B cell (primary cell): ENCODE data around the gene TMEM150C. TPM values are rescaled to one million over a fixed set of nuclear protein-coding genes. Genes with fewer than 3 reads are reported as not detected.

Source experiments
- ATAC-seq: fragments of 200-7000 bp; cut with Tn5 transposase; one replicate; pipeline ENCODE4 v1.10.0; 2021; ENCODE audit warnings: low read depth, mild to moderate bottlenecking, moderate number of reproducible peaks, moderate library complexity
- CTCF ChIA-PET: fragments of 350-600 bp; sonication (Branson Sonifier 250); formaldehyde crosslinking; loops from one replicate; lab custom pipeline; 2021; ENCODE audit warnings: antibody characterized with exemption, inconsistent platforms; lab: Charles Lee
- POLR2A ChIA-PET: fragments of 350-600 bp; sonication (Branson Sonifier 250); formaldehyde crosslinking; loops from one replicate; lab custom pipeline; 2021; ENCODE audit warnings: antibody characterized with exemption; lab: Charles Lee
- DNase-seq: peaks from one replicate; pipeline ENCODE4 v3.0.0; 2013
- H2AFZ ChIP-seq: 2 replicates; pipeline ENCODE4 v1.6.1; 2012; ENCODE audit warnings: mild to moderate bottlenecking, low read depth, low read length; ENCODE audit not compliant: insufficient read depth, poor library complexity, severe bottlenecking
- H3K27ac ChIP-seq, 2 donors: 1 replicate in 1 of 2; 2 replicates in 1 of 2; pipeline ENCODE4 v1.5.1; 2012 to 2013; ENCODE audit warnings: low read length in 2 of 2, mild to moderate bottlenecking in 2 of 2, moderate library complexity in 1 of 2
- H3K27me3 ChIP-seq, 4 experiments: fragments of 200-600 bp in 1 of 4; sonication (generic) in 1 of 4; replicated peaks in 1 of 4; 1 replicate in 2 of 4; 2 replicates in 2 of 4; pipeline versions ENCODE4 v1.6.1 to v1.7.0; 2013 to 2016; ENCODE audit warnings: low read length in 3 of 4, mild to moderate bottlenecking in 2 of 4, mixed read lengths in 1 of 4, moderate library complexity in 1 of 4; ENCODE audit not compliant: insufficient read depth in 4 of 4, control insufficient read depth in 3 of 4; ENCODE audit errors: control extremely low read depth in 1 of 4
- H3K36me3 ChIP-seq, 2 experiments: replicated peaks in 1 of 2; 1 replicate in 1 of 2; 2 replicates in 1 of 2; pipeline versions ENCODE4 v1.6.1 to v1.7.1; 2013; ENCODE audit warnings: low read length in 1 of 2; ENCODE audit not compliant: insufficient read depth in 2 of 2, control insufficient read depth in 1 of 2; ENCODE audit errors: control extremely low read depth in 1 of 2, extremely low read depth in 1 of 2
- H3K4me1 ChIP-seq, 2 donors: fragments of 200-600 bp in 1 of 2; sonication (generic) in 1 of 2; 1 replicate in 1 of 2; 2 replicates in 1 of 2; pipeline versions ENCODE4 v1.5.1 to v1.6.1; 2013 to 2017; ENCODE audit warnings: low read length in 2 of 2; ENCODE audit not compliant: control insufficient read depth in 2 of 2, insufficient read depth in 2 of 2
- H3K4me2 ChIP-seq: replicated peaks from 2 replicates; pipeline ENCODE3; 2012; ENCODE audit warnings: mild to moderate bottlenecking, low read depth, low read length; ENCODE audit not compliant: poor library complexity, severe bottlenecking
- H3K4me3 ChIP-seq, 5 experiments: fragments of 200-600 bp in 1 of 5; sonication (generic) in 1 of 5; 1 replicate in 3 of 5; 2 replicates in 2 of 5; pipeline versions ENCODE4 v1.5.1 to v1.7.0; 2011 to 2016; ENCODE audit warnings: low read length in 4 of 5, mild to moderate bottlenecking in 4 of 5, low read depth in 2 of 5, control low read depth in 1 of 5, moderate library complexity in 1 of 5; ENCODE audit not compliant: insufficient read depth in 1 of 5; ENCODE audit errors: control extremely low read depth in 1 of 5, extremely low read depth in 1 of 5
- H3K79me2 ChIP-seq: fragments of 200-600 bp; sonication (generic); one replicate; pipeline ENCODE4 v1.6.0; 2016; ENCODE audit warnings: low read length; ENCODE audit not compliant: control insufficient read depth, insufficient read depth
- H3K9ac ChIP-seq: fragments of 200-600 bp; sonication (generic); 2 replicates; pipeline ENCODE4 v1.6.1; 2017; ENCODE audit warnings: mild to moderate bottlenecking, low read length, moderate library complexity
- H3K9me3 ChIP-seq, 3 donors: one replicate each; pipeline versions ENCODE4 v1.6.1 to v1.7.1; 2013; ENCODE audit warnings: low read length in 2 of 3; ENCODE audit not compliant: control insufficient read depth in 2 of 3, insufficient read depth in 1 of 3; ENCODE audit errors: control extremely low read depth in 1 of 3
- H4K20me1 ChIP-seq: 2 replicates; pipeline ENCODE4 v1.6.0; 2012; ENCODE audit warnings: mild to moderate bottlenecking, low read length; ENCODE audit not compliant: insufficient read depth, control insufficient read depth, poor library complexity, severe bottlenecking
- H3K27ac Mint-ChIP-seq: one replicate; pipeline ENCODE4 v1.8.0; 2021; ENCODE audit warnings: mixed read lengths
- H3K27me3 Mint-ChIP-seq: one replicate; pipeline ENCODE4 v1.8.0; 2021; ENCODE audit warnings: mixed read lengths
- H3K4me1 Mint-ChIP-seq: one replicate; pipeline ENCODE4 v1.8.0; 2021; ENCODE audit warnings: mixed read lengths
- H3K4me3 Mint-ChIP-seq: one replicate; pipeline ENCODE4 v1.8.0; 2021; ENCODE audit warnings: mixed read lengths
- H3K9me3 Mint-ChIP-seq: one replicate; pipeline ENCODE4 v1.8.0; 2022; ENCODE audit warnings: mixed read lengths; ENCODE audit not compliant: insufficient read depth
- EZH2 ChIP-seq: IDR thresholded peaks from 2 replicates; pipeline ENCODE4 v1.6.1; 2012; ENCODE audit warnings: borderline replicate concordance, low read depth, mild to moderate bottlenecking, moderate library complexity, low read length; ENCODE audit not compliant: insufficient read depth, poor library complexity, severe bottlenecking
- WGBS: methylation state at CpG from one replicate; pipeline ENCODE4 v1.1.5; 2013; ENCODE audit warnings: missing lambda C conversion rate; ENCODE audit not compliant: insufficient coverage; 5-methylcytosine and 5-hydroxymethylcytosine counted together
- intact Hi-C: fragments of 100-400 bp; cut with micrococcal nuclease; formaldehyde crosslinking; loops from one replicate; pipeline ENCODE4 v1.10.0; 2022
- polyA plus RNA-seq: library from polyadenylated mRNA; depleted of rRNA; stranded (reverse); fragments of >200 nt; gene quantifications from 2 replicates; pipeline ENCODE4 v1.2.3, GENCODE V29; 2012
- total RNA-seq, 2 donors: library from RNA; stranded (reverse); fragments of 120-200 nt in 1 of 2; gene quantifications; 1 replicate in 1 of 2; 2 replicates in 1 of 2; pipeline versions ENCODE4 v1.2.3 to v1.2.4, GENCODE V29; 2013 to 2022
- TF ChIP-seq, protein P1 (sequence below): fragments of 200-600 bp; IDR thresholded peaks from one replicate; pipeline ENCODE4 v1.8.0; 2022; ENCODE audit warnings: antibody characterized with exemption, mild to moderate bottlenecking

Gene TMEM150C
- total and polyA plus RNA-seq, 2 donors (not counting 1 experiment from before 2014, with no cell fraction given), result 0.04 TPM; not detected in 1

- Histone ChIP-seq H3K4me3 (no peak overlapping the region), H3K36me3 (no peaks in the 10 kb centered on the region), H4K20me1 (no peaks in the 10 kb centered on the region), H3K4me2 (no peak overlapping the region), H3K9me3 (no peaks in the 10 kb centered on the region), H2AFZ (no peak overlapping the region), H3K27me3 (peaks cover 0 to 12% (median 0%) of the 10 kb centered on the region in 4 experiments), H3K9ac (no peak overlapping the region), H3K79me2 (no peaks in the 10 kb centered on the region), H3K4me1 (no peaks in the 10 kb centered on the region), H3K27ac (no peak overlapping the region)
- no peak for DNase-seq
- Mint-ChIP-seq H3K4me1 (no peaks in the 10 kb centered on the region), H3K27ac (no peak overlapping the region), H3K9me3 (no peaks in the 10 kb centered on the region), H3K27me3 (peaks cover 24% of the 10 kb centered on the region), H3K4me3 (no peak overlapping the region)
- WGBS, result no CpG with 5 or more reads among the region's 2 CpGs
- ATAC-seq, result no peak
- ChIA-PET CTCF (no interaction called here), POLR2A (no interaction called here)
- intact Hi-C loops, result no loop called here
- no peak for TF ChIP-seq EZH2
- TF ChIP-seq, protein P1, sequence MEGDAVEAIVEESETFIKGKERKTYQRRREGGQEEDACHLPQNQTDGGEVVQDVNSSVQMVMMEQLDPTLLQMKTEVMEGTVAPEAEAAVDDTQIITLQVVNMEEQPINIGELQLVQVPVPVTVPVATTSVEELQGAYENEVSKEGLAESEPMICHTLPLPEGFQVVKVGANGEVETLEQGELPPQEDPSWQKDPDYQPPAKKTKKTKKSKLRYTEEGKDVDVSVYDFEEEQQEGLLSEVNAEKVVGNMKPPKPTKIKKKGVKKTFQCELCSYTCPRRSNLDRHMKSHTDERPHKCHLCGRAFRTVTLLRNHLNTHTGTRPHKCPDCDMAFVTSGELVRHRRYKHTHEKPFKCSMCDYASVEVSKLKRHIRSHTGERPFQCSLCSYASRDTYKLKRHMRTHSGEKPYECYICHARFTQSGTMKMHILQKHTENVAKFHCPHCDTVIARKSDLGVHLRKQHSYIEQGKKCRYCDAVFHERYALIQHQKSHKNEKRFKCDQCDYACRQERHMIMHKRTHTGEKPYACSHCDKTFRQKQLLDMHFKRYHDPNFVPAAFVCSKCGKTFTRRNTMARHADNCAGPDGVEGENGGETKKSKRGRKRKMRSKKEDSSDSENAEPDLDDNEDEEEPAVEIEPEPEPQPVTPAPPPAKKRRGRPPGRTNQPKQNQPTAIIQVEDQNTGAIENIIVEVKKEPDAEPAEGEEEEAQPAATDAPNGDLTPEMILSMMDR, result no peak
Measured at GRCh38 chr4:82513382-82513781, 48.4 kb downstream of the TMEM150C start.

DNA sequence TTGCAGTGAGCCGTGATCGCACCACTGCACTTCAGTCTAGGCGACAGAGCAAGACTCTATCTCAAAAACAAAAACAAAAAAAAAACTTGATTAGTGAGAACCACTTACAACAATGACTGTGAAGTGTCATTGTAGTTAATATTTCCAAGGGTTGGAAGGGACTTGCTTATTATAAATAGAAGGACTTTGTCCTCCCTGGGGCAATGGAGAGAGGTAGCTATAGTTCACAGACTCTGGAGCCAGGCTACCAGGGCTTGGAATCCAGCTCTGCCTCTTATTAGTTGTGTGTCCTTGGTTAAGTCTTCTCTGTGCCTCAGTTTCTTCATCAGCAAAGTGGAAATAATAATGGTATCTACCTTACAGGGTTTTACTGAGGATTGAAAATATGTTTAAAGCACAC is 51.6 kb downstream of the TMEM150C start:
- H3K4me2 ChIP-seq, result no peak overlapping the region
- Mint-ChIP-seq H3K4me3 (no peak overlapping the region), H3K27ac (no peak overlapping the region), H3K4me1 (no peaks in the 10 kb centered on the region), H3K27me3 (peaks cover 17% of the 10 kb centered on the region), H3K9me3 (no peaks in the 10 kb centered on the region)
- no peak overlapping the region for H3K27ac ChIP-seq
- DNase-seq (no peak), ATAC-seq (no peak)
- no peaks in the 10 kb centered on the region for H4K20me1 ChIP-seq
- no peaks in the 10 kb centered on the region for H3K9me3 ChIP-seq
- peaks cover 0 to 3% (median 0%) of the 10 kb centered on the region in 4 experiments for H3K27me3 ChIP-seq
- H3K4me3 ChIP-seq, result no peak overlapping the region
- no peaks in the 10 kb centered on the region for H3K79me2 ChIP-seq
- CTCF ChIA-PET, result no interaction called here
- no peaks in the 10 kb centered on the region for H3K4me1 ChIP-seq
- no peaks in the 10 kb centered on the region for H3K36me3 ChIP-seq
- no peak for TF ChIP-seq EZH2
- intact Hi-C loops, result no loop called here
- POLR2A ChIA-PET, result no interaction called here
- no CpG with 5 or more reads among the region's 3 CpGs for WGBS
- no peak overlapping the region for H2AFZ ChIP-seq
- H3K9ac ChIP-seq, result no peak overlapping the region
